Medulla oblongata (tissue), 1 donor: ENCODE results near the gene DPPA2.

Experiments
- DNase-seq: peaks from one replicate; pipeline ENCODE4 v3.0.0-alpha.2; 2015; ENCODE audit errors: extremely low spot score

DPPA2 gene

GRCh38 chr3:109325109-109325508 lies 8.8 kb upstream of the DPPA2 start:
- DNase-seq: no peak

- no peak for DNase-seq
These were observed 3.3 kb downstream of the DPPA2 start for GRCh38 chr3:109313061-109313460.

- DNase-seq: no peak
These were observed 18.8 kb downstream of the DPPA2 start for GRCh38 chr3:109297496-109297895.

- DNase-seq: no peak
These were observed 32.2 kb downstream of the DPPA2 start for GRCh38 chr3:109284071-109284470.

GRCh38 chr3:109278546-109278945 lies 37.8 kb downstream of the DPPA2 start:
- DNase-seq: no peak

- DNase-seq: no peak
These were observed 38.2 kb downstream of the DPPA2 start for GRCh38 chr3:109278141-109278540.

- DNase-seq: peak; percentile 44
These were observed 40.5 kb downstream of the DPPA2 start for GRCh38 chr3:109275702-109276293.

GRCh38 chr3:109270779-109271178 lies 45.5 kb downstream of the DPPA2 start:
- DNase-seq: no peak

- no peak for DNase-seq
These were observed 46.6 kb downstream of the DPPA2 start for GRCh38 chr3:109269577-109270275.

GRCh38 chr3:109268181-109268580 lies 48.1 kb downstream of the DPPA2 start:
- DNase-seq: no peak

- no peak for DNase-seq
These were observed 51.0 kb downstream of the DPPA2 start for GRCh38 chr3:109265295-109265694.

GRCh38 chr3:109257269-109257668 lies 59.0 kb downstream of the DPPA2 start:
- no peak for DNase-seq

- DNase-seq: no peak
These were observed 61.5 kb downstream of the DPPA2 start for GRCh38 chr3:109254770-109255169.

GRCh38 chr3:109252641-109253040 lies 63.7 kb downstream of the DPPA2 start:
- DNase-seq: no peak
